ENCODE data around the gene TTC13.

The TTC13 gene

GRCh38 chr1:230860617-230861384, 117.9 kb downstream of the TTC13 start:
- H3K36me3 Mint-ChIP-seq, result peaks cover 0 to 2% of the 10 kb centered on the region in 2 donors
- no peak for ATAC-seq (replicated peaks)
- H3K27ac Mint-ChIP-seq, result no peak overlapping the region
- DNase-seq, result no peak
- H3K9me3 Mint-ChIP-seq, result no peaks in the 10 kb centered on the region
- peaks cover 4 to 6% of the 10 kb centered on the region in 2 donors for H3K4me1 Mint-ChIP-seq
- peaks cover 0 to 9% of the 10 kb centered on the region in 2 donors for H3K27me3 Mint-ChIP-seq
- no peak overlapping the region for H3K4me3 Mint-ChIP-seq

DNA sequence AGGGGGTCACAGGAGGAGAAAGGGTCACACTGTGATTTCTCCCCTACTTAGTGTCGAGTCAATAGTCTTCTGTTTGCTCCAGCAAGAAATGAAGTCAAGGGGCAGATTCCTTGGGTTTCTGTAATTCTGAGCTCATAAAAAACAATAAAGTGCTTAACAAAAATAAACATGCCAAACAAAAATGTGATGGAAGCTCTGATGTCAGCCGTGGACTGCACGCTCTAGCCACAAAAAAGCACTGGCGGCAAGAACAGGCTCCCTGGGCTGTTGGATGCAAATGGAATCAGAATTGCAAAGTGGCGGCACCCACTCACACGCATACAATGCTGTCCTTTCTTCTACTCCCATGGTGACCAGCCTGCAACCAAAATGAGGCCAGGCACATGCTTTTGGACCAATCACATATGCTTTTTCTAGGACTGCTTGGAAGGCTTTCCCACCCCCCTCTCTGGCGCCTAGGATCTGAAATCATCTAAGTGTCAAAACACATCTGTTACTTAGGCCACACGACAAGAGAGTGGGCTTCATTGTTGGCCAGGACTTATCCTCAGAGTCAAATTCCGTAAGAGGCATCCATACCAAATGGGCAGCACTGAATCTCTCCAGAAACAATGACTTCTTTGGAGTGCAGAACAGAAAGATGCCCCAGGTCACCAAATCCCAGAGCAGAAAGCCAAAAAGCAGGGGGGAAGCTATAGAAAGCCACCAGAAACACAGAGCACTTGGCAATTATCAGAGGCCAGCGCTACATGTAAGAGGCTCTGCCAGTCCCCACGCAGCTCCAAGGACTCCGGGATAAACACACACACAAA, 119.5 kb downstream of the TTC13 start:
- peaks cover 4 to 6% of the 10 kb centered on the region in 2 donors for H3K4me1 Mint-ChIP-seq
- ATAC-seq (replicated peaks), result no peak
- DNase-seq, result no peak
- H3K36me3 Mint-ChIP-seq, result peaks cover 0 to 2% of the 10 kb centered on the region in 2 donors
- no peak overlapping the region for H3K27ac Mint-ChIP-seq
- no peak overlapping the region for H3K4me3 Mint-ChIP-seq
- H3K27me3 Mint-ChIP-seq, result peaks cover 0 to under 1% of the 10 kb centered on the region in 2 donors
- no peaks in the 10 kb centered on the region for H3K9me3 Mint-ChIP-seq

DNA sequence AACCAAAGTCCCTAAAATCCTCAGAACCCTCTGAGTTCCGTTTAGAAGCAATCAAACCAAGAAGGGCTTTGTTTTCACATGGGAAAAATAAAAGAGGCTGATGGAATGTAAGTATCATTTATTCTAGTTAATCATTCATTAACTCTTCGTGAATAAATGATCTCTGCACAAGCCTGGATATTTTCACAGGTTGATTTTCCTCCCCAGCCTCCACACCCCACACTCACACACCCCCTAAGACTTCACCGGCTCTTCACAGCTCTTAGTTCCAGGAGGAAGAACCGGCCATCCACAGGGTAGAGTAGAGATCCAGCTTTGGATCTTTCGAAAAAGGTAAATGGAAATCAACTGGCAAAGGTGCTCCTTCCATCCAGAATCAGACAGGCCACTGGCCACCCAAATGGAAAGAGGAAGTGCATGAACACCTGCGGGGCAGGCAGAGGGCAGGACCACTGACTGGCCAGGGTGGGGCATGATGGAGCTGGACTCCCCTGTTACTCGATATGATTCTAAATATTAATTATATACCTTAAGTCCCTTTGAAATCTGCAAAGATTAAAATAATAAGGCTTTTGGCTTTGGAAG, 120.3 kb downstream of the TTC13 start:
- DNase-seq (no peak), ATAC-seq (replicated peaks) (no peak)
- Mint-ChIP-seq H3K36me3 (peaks cover 0 to under 1% of the 10 kb centered on the region in 2 donors), H3K27me3 (no peaks in the 10 kb centered on the region), H3K9me3 (no peaks in the 10 kb centered on the region), H3K4me1 (peaks cover 2 to 3% of the 10 kb centered on the region in 2 donors), H3K4me3 (no peak overlapping the region), H3K27ac (no peak overlapping the region)

DNA sequence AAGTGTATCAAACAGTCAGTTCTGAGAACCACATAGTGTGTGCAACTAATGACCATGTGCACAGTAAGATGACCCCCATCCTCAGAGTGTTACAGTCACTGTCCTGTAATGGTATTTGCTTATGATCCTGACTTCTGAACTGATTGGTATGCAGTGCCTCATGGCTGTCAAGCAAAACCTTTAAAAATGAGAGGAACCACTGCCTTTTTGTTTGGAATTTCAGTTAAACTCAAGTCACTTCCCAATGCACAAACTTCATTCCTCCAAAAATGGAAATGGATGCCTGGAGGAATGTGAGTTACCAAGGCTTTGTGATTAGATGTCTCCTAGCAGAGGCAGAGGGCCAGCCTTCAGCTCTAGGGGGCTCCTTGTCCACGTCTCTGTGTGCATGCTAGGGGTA, 120.8 kb downstream of the TTC13 start:
- H3K36me3 Mint-ChIP-seq, result peaks cover 3 to 4% of the 10 kb centered on the region in 2 donors
- H3K27me3 Mint-ChIP-seq, result no peaks in the 10 kb centered on the region
- peaks cover 2% of the 10 kb centered on the region in 2 donors for H3K9me3 Mint-ChIP-seq
- no peak for ATAC-seq (replicated peaks)
- no peaks in the 10 kb centered on the region for H3K4me1 Mint-ChIP-seq
- no peak overlapping the region for H3K4me3 Mint-ChIP-seq
- DNase-seq, result no peak
- H3K27ac Mint-ChIP-seq, result no peak overlapping the region

DNA sequence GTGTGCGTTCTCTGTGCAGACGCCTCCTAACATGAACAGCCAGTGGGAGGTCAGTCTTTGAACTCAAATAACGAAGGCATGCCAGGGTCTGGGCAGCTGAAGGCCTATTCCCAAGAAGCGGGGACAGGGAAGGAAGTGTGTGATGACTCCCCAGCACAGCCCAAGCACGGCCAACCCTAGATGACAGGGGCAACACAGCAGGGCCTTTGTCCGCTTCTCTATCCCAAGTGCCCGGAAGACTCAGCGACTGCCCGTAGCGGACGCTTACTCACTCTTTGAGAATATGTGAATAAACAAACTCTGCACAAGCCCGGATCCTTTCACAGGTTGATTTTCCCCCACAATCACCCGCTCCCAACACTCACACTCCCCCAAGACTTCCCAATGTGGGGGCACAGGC, 121.6 kb downstream of the TTC13 start:
- H3K4me3 Mint-ChIP-seq, result no peak overlapping the region
- no peaks in the 10 kb centered on the region for H3K27me3 Mint-ChIP-seq
- H3K9me3 Mint-ChIP-seq, result peaks cover 4% of the 10 kb centered on the region in 2 donors
- DNase-seq (no peak), ATAC-seq (replicated peaks) (no peak)
- H3K36me3 Mint-ChIP-seq, result peaks cover 6 to 7% of the 10 kb centered on the region in 2 donors
- no peaks in the 10 kb centered on the region for H3K4me1 Mint-ChIP-seq
- no peak overlapping the region for H3K27ac Mint-ChIP-seq
